GM19035 (cell line): Measurements from ENCODE around the gene SLC39A2.

ENCODE experiments used
- ATAC-seq: cut with Tn5 transposase; IDR thresholded peaks from one replicate; pipeline ENCODE4 v1.9.1; 2021; ENCODE audit not compliant: unreplicated experiment

The SLC39A2 gene

DNA sequence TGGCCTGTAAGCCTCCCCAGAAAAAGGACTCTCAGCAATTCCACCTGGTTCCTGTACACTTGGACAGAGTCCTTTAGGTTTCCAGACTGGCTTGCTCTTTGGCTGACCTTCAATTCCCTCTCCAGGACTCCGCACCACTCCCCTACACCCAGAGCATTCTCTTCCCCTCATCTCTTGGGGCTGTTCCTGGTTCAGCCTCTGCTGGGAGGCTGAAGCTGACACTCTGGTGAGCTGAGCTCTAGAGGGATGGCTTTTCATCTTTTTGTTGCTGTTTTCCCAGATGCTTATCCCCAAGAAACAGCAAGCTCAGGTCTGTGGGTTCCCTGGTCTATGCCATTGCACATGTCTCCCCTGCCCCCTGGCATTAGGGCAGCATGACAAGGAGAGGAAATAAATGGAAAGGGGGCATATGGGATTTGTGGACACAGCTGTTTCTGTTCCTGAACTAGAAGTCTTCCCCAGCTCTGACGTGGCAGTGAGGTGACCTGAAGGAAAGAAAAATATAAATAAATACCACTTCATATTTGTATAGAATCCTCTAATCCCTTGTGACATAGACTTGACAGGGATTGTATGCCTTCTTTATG, 44.4 kb downstream of the SLC39A2 start:
- no peak for ATAC-seq

DNA sequence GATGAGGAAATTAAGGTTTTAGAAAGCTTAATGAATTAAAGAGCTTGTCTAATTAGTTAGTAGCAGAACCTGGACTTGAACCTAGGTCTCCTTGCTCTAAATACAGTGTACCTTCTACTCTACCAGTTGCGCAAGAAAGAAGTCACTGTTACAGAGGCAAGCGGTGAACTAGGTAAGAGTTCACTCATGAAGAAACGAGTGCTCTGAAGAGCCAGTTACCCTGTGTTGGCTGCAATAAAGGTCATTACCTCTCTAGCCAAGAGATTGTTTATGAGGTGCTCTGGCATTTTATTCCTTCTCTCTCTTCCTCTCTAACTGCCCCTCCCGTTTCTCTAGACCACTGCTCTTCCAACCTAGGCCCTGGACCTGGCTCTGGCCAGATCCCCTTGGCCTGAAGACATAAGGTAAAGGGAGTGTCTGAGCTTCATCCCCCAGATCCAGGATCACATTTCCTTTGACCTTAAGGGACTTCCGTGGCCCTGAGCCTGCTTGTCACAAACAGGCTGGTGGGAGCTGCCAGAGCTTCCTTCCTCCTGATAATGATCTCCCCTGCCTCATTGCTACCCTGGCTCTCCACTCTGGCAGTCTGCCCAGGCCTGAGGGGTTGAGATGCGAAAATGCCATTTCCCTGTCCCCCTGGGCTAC, 45.0 kb downstream of the SLC39A2 start:
- no peak for ATAC-seq

- no peak for ATAC-seq
These were observed 48.3 kb downstream of the SLC39A2 start for GRCh38 chr14:21047378-21047781.

GRCh38 chr14:21048638-21049037, 49.5 kb downstream of the SLC39A2 start:
- ATAC-seq: no peak

- no peak for ATAC-seq
These were observed 50.2 kb downstream of the SLC39A2 start for GRCh38 chr14:21049271-21049673.

- ATAC-seq: no peak
These were observed 51.5 kb downstream of the SLC39A2 start for GRCh38 chr14:21050597-21050996.
